Natural killer cell (primary cell): ENCODE measurements around the gene CPNE8. TPM values are rescaled to one million over a fixed set of nuclear protein-coding genes. Genes with fewer than 3 reads are reported as not detected.

ENCODE experiments used
- ATAC-seq, 3 donors: fragments of 150-1000 bp in 2 of 3; fragments of 200-7000 bp in 1 of 3; cut with Tn5 transposase; 1 replicate in 1 of 3; 2 replicates in 2 of 3; pipeline ENCODE4 v1.10.0; 2021; ENCODE audit warnings: mild to moderate bottlenecking in 2 of 3, moderate library complexity in 2 of 3
- DNase-seq, 2 donors: peaks; one replicate each; pipeline versions ENCODE4 v3.0.0 to v3.0.0-alpha.2; 2013 to 2021; ENCODE audit warnings: mixed read lengths in 1 of 2
- H3K27ac ChIP-seq: one replicate; pipeline ENCODE4 v1.5.1; 2013; ENCODE audit warnings: mild to moderate bottlenecking, low read length
- H3K27me3 ChIP-seq: one replicate; pipeline ENCODE4 v1.6.1; 2013; ENCODE audit warnings: low read length; ENCODE audit not compliant: control insufficient read depth, insufficient read depth
- H3K36me3 ChIP-seq: one replicate; pipeline ENCODE4 v1.6.1; 2013; ENCODE audit warnings: low read length; ENCODE audit not compliant: control insufficient read depth, insufficient read depth
- H3K4me1 ChIP-seq: one replicate; pipeline ENCODE4 v1.6.1; 2013; ENCODE audit warnings: low read length; ENCODE audit not compliant: control insufficient read depth, insufficient read depth
- H3K4me3 ChIP-seq: one replicate; pipeline ENCODE4 v1.5.1; 2013; ENCODE audit warnings: low read length
- H3K9me3 ChIP-seq: one replicate; pipeline ENCODE4 v1.6.1; 2013; ENCODE audit warnings: low read length; ENCODE audit not compliant: control insufficient read depth, insufficient read depth
- H3K27ac Mint-ChIP-seq, 2 donors: one replicate each; pipeline ENCODE4 v1.8.0; 2022; ENCODE audit warnings: mild to moderate bottlenecking in 2 of 2, mixed read lengths in 2 of 2, moderate library complexity in 1 of 2
- H3K27me3 Mint-ChIP-seq, 2 donors: one replicate each; pipeline ENCODE4 v1.8.0; 2022; ENCODE audit warnings: low read depth in 2 of 2, mixed read lengths in 2 of 2
- H3K36me3 Mint-ChIP-seq: one replicate; pipeline ENCODE4 v1.8.0; 2022; ENCODE audit warnings: mixed read lengths
- H3K4me1 Mint-ChIP-seq, 2 donors: one replicate each; pipeline ENCODE4 v1.8.0; 2022; ENCODE audit warnings: mixed read lengths in 2 of 2
- H3K4me3 Mint-ChIP-seq: one replicate; pipeline ENCODE4 v1.8.0; 2022; ENCODE audit warnings: mild to moderate bottlenecking, moderate library complexity, mixed read lengths
- H3K9me3 Mint-ChIP-seq, 2 donors: one replicate each; pipeline ENCODE4 v1.8.0; 2022; ENCODE audit warnings: mixed read lengths in 2 of 2
- WGBS: methylation state at CpG from one replicate; pipeline ENCODE4 v1.1.7; 2013; ENCODE audit warnings: missing lambda C conversion rate; ENCODE audit not compliant: insufficient coverage; 5-methylcytosine and 5-hydroxymethylcytosine counted together
- intact Hi-C: fragments of 100-400 bp; cut with micrococcal nuclease; formaldehyde crosslinking; loops from one replicate; pipeline ENCODE4 v1.14.2; 2022
- total RNA-seq, 4 donors: library from RNA; stranded (reverse); fragments of 120-200 nt in 1 of 4; gene quantifications; one replicate each; pipeline versions ENCODE4 v1.2.3 to v1.2.4, GENCODE V29; 2013 to 2022
- TF ChIP-seq, protein P1 (sequence below): fragments of 200-600 bp; IDR thresholded peaks from one replicate; pipeline ENCODE4 v1.8.0; 2022; ENCODE audit warnings: antibody characterized with exemption

Gene CPNE8
- total RNA-seq, 3 donors from 2014 or later (not counting 1 experiment from before 2014, with no cell fraction given): 6.1 to 8.1 (median 7.9) TPM

- Mint-ChIP-seq H3K27ac (no peak overlapping the region), H3K36me3 (no peaks in the 10 kb centered on the region), H3K4me1 (no peaks in the 10 kb centered on the region), H3K4me3 (no peak overlapping the region), H3K9me3 (no peaks in the 10 kb centered on the region), H3K27me3 (no peaks in the 10 kb centered on the region)
- DNase-seq (no peak), ATAC-seq (no peak)
- no peaks in the 10 kb centered on the region for H3K4me1 ChIP-seq
- no peak overlapping the region for H3K4me3 ChIP-seq
- H3K36me3 ChIP-seq: no peaks in the 10 kb centered on the region
- no peaks in the 10 kb centered on the region for H3K9me3 ChIP-seq
- no peak overlapping the region for H3K27ac ChIP-seq
- WGBS: no CpG with 5 or more reads among the region's 3 CpGs
- TF ChIP-seq, protein P1, sequence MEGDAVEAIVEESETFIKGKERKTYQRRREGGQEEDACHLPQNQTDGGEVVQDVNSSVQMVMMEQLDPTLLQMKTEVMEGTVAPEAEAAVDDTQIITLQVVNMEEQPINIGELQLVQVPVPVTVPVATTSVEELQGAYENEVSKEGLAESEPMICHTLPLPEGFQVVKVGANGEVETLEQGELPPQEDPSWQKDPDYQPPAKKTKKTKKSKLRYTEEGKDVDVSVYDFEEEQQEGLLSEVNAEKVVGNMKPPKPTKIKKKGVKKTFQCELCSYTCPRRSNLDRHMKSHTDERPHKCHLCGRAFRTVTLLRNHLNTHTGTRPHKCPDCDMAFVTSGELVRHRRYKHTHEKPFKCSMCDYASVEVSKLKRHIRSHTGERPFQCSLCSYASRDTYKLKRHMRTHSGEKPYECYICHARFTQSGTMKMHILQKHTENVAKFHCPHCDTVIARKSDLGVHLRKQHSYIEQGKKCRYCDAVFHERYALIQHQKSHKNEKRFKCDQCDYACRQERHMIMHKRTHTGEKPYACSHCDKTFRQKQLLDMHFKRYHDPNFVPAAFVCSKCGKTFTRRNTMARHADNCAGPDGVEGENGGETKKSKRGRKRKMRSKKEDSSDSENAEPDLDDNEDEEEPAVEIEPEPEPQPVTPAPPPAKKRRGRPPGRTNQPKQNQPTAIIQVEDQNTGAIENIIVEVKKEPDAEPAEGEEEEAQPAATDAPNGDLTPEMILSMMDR: no peak
- no peaks in the 10 kb centered on the region for H3K27me3 ChIP-seq
- intact Hi-C loops: no loop called here
These were observed 29.7 kb downstream of the CPNE8 start for GRCh38 chr12:38875586-38876228.

- no peak overlapping the region for H3K4me3 Mint-ChIP-seq
- no peaks in the 10 kb centered on the region for H3K9me3 Mint-ChIP-seq
- H3K27ac Mint-ChIP-seq: no peak overlapping the region
- Histone ChIP-seq H3K4me3 (no peak overlapping the region), H3K4me1 (no peaks in the 10 kb centered on the region), H3K27me3 (no peaks in the 10 kb centered on the region), H3K27ac (no peak overlapping the region), H3K9me3 (no peaks in the 10 kb centered on the region), H3K36me3 (no peaks in the 10 kb centered on the region)
- DNase-seq (no peak), ATAC-seq (no peak)
- no peaks in the 10 kb centered on the region for H3K36me3 Mint-ChIP-seq
- no peaks in the 10 kb centered on the region for H3K27me3 Mint-ChIP-seq
- TF ChIP-seq, protein P1: no peak
- H3K4me1 Mint-ChIP-seq: no peaks in the 10 kb centered on the region
- intact Hi-C loops: no loop called here
These were observed 32.8 kb downstream of the CPNE8 start for GRCh38 chr12:38872561-38872960.

DNA sequence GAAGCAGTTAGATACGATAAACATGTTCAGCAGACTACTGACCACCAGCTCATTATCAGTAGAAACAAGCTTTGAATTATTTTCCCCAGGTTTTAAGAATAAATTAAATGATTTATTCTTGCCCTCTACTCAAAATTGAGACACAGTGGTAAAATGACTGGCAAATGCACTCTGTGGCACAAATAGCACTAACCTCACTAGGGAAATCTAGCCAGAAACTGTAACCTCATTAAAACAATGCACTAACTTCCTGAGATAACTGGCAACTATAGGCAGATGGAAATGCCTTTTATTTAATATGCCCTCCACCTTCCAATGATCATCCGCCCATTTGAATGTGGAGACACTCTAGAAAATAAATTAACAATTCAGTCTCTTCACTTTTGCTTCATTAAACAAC, 33.2 kb downstream of the CPNE8 start:
- no peaks in the 10 kb centered on the region for H3K27me3 Mint-ChIP-seq
- intact Hi-C loops: no loop called here
- no peak for DNase-seq
- Histone ChIP-seq H3K9me3 (no peaks in the 10 kb centered on the region), H3K27ac (no peak overlapping the region), H3K4me1 (no peaks in the 10 kb centered on the region), H3K27me3 (no peaks in the 10 kb centered on the region), H3K36me3 (no peaks in the 10 kb centered on the region), H3K4me3 (no peak overlapping the region)
- no peak overlapping the region for H3K4me3 Mint-ChIP-seq
- ATAC-seq: no peak
- H3K4me1 Mint-ChIP-seq: no peaks in the 10 kb centered on the region
- TF ChIP-seq, protein P1: no peak
- H3K27ac Mint-ChIP-seq: no peak overlapping the region
- peaks cover 0 to under 1% of the 10 kb centered on the region in 2 donors for H3K9me3 Mint-ChIP-seq
- no peaks in the 10 kb centered on the region for H3K36me3 Mint-ChIP-seq
- whole genome bisulfite sequencing: 33% methylated on average over 2 of the region's 2 CpGs

DNA sequence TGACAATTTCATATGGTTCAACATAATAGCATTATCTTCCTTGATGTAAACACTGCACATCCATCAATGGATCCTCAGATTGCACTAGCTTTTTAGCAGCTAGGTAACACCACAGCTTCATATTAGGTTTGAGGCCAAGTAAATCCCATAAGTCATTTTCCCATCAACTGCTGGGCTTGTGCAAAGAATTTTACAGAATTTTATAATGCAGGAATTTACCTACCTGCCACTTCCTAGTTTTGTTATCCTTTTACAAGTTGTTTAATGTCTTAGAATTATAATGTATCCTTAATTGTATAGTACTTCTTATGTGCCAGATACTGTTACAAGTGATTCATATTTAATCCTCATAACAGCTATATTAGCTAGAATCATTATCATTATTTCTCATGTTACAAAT, 36.4 kb downstream of the CPNE8 start:
- Mint-ChIP-seq H3K27me3 (no peaks in the 10 kb centered on the region), H3K36me3 (no peaks in the 10 kb centered on the region), H3K9me3 (peaks cover 0 to 2% of the 10 kb centered on the region in 2 donors), H3K4me3 (no peak overlapping the region), H3K4me1 (peaks cover 0 to 6% of the 10 kb centered on the region in 2 donors), H3K27ac (no peak overlapping the region)
- DNase-seq (no peak), ATAC-seq (no peak)
- Histone ChIP-seq H3K4me3 (no peak overlapping the region), H3K36me3 (no peaks in the 10 kb centered on the region), H3K27me3 (no peaks in the 10 kb centered on the region), H3K27ac (no peak overlapping the region), H3K9me3 (no peaks in the 10 kb centered on the region), H3K4me1 (no peaks in the 10 kb centered on the region)
- TF ChIP-seq, protein P1: no peak
- intact Hi-C loops: no loop called here
